HTR-8/SVneo (cell line): ENCODE data around the gene DNAJC18.
A peak's percentile ranks its signal among the peaks of the same experiment; 100 is the strongest.
"Not testable (repeated sequence)": the region's sequence is repeated elsewhere in the genome, so short reads cannot be mapped to it uniquely, and the experiment has no call there.

Experiments
- DNase-seq: peaks from one replicate; pipeline ENCODE4 v3.0.0; 2011; ENCODE audit warnings: low spot score, mixed read lengths; ENCODE audit not compliant: insufficient read length
- FAIRE-seq: peaks from 2 replicates; lab custom pipeline; 2011; peaks lifted over from hg19 to GRCh38; lab: Jason Lieb, UNC

The DNAJC18 gene

GRCh38 chr5:139435676-139436075 lies 3.6 kb downstream of the DNAJC18 start:
- DNase-seq (no peak), FAIRE-seq (no peak)

- no peak for DNase-seq
Measured at GRCh38 chr5:139431706-139432105, 7.6 kb downstream of the DNAJC18 start.

GRCh38 chr5:139430015-139430414 lies 9.3 kb downstream of the DNAJC18 start:
- no peak for FAIRE-seq
- DNase-seq, result no peak

More at GRCh38 chr5:139431706-139432105, 7.6 kb downstream of the DNAJC18 start:
- no peak for FAIRE-seq

- DNase-seq (no peak), FAIRE-seq (no peak)
Measured at GRCh38 chr5:139426203-139426885, 13.0 kb downstream of the DNAJC18 start.

DNA sequence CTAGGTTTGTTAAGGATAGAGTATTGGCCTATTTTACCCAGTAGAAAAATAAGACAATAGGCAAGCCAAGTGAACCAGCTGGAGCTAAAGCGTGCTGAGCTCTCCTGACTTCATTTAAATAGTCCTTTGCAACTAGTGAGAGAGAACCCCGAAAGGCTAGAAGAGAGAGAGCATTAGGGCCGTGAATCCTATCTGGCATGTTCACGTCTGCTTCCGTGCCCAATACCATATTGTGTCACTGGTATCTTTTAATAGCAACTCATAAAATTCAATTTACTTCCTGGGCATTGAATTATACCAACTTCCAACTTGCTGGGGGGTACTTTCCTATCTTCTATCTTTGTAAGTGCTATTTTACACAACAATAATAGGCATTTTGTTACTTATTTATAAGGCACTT lies 13.8 kb downstream of the DNAJC18 start:
- DNase-seq (no peak), FAIRE-seq (no peak)

DNA sequence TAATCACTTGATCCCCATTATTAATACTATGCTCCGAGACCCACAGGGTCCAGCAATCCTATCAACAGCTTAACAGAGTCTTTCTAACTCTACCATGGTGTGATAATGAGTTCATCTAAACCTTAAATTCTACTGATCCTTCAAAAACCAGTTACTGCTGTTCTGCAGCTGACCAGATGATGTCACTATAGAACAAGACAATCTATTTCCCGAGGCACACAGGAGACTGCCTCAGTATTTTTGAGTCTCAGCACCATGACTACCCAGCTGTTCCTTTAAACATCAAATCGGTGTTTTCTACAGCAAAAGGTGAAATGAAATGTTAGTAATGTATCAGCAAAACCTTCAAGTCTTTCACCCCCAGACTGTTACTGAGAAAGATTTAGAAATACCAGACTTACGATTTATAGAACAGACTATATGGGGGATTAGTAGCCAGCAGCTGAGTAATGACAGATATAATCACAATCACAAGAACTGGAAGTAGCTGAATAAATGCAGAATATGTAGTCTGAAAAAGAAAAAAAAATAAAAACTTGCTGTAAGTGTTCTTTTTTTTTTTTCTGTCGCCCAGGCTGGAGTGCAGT lies 16.9 kb downstream of the DNAJC18 start:
- FAIRE-seq, result no peak
- peak; percentile 85 for DNase-seq

- FAIRE-seq, result no peak
- DNase-seq, result no peak
Measured at GRCh38 chr5:139419226-139420192, 19.8 kb downstream of the DNAJC18 start.

GRCh38 chr5:139418793-139419192 lies 20.5 kb downstream of the DNAJC18 start:
- no peak for FAIRE-seq
- DNase-seq, result no peak

GRCh38 chr5:139417214-139417613 lies 22.1 kb downstream of the DNAJC18 start:
- no peak for DNase-seq
- no peak for FAIRE-seq

- no peak for FAIRE-seq
Measured at GRCh38 chr5:139416651-139417050, 22.7 kb downstream of the DNAJC18 start.

GRCh38 chr5:139415869-139416268 lies 23.5 kb downstream of the DNAJC18 start:
- DNase-seq (no peak), FAIRE-seq (no peak)

More at GRCh38 chr5:139416651-139417050, 22.7 kb downstream of the DNAJC18 start:
- DNase-seq, result no peak

DNA sequence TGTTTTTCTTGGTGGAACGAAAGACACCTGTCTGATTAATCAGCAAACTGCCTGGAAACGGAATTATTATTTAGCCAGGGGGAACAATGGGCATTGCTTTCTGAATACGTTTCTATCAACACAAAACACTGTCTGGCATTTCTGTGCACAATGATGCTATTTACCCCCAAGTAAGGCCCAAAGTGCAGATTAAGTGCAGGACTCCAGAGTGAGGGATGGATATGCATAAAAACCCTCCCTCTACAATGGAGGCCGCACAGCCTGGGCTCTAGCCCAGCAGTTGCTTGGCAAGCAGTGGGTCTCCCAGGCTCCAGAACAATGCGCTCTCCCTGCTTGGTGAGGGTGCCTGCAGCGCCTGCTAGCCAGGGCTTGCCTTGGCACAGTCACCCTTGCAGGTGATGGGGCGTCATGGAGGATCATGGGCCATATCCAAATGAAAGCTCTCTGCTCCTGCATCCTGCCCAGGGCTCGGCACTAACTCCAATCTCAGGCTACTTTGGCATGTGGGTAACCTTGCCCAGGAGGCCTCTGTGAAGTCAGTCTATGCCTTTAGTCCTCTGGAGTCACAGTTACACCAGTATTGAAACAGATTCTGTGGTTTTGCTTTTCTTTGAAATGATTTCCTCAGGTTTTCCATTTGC lies 24.0 kb downstream of the DNAJC18 start:
- DNase-seq (no peak), FAIRE-seq (no peak)

DNA sequence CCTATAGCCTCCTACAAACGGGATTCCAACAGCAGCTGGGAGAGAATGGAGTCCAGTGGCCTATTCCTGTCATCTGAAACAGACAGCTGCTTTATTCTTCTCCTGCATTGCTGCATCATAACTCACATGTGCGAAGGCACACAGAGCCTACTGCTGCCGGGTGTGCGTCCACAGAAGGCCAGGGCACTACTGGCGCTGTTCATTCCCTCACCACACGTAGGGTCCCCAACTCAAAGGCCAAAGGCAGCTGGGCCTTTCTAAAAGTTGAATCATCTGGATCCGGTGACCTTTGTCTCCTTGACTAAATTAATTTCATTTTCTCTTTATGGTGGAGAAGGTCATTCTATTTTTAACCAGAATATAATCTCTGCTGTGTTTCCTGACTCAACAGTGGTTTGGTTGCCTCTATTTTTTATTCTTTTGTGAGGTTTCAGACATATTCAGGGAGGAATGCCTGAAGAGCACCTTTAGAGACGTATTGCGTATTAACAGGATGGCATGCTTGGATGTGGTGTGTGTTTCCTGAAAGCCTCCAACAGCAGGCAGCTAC lies 24.7 kb downstream of the DNAJC18 start:
- DNase-seq, result no peak
- FAIRE-seq, result no peak

- FAIRE-seq (no peak), DNase-seq (no peak)
Measured at GRCh38 chr5:139413963-139414362, 25.4 kb downstream of the DNAJC18 start.

DNA sequence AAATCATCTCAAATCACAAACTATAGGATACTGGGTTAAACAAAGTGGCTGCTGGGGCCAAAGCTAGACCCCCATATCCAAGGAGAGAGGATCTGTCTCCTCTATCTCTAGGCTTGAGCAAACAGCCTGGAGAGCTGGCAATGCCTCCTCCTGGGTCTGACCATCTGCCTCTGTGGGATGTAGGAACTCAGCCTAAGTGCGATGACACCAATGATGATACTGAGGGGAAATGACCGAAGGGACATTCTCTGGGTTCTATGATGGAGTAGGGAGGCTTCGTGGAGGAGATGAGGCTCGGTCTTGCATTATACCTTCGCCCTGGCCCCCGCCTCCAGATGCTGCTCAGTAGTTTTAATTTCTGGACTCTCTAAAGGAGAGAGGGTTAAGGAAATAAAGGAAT lies 26.2 kb downstream of the DNAJC18 start:
- FAIRE-seq (no peak), DNase-seq (no peak)

DNA sequence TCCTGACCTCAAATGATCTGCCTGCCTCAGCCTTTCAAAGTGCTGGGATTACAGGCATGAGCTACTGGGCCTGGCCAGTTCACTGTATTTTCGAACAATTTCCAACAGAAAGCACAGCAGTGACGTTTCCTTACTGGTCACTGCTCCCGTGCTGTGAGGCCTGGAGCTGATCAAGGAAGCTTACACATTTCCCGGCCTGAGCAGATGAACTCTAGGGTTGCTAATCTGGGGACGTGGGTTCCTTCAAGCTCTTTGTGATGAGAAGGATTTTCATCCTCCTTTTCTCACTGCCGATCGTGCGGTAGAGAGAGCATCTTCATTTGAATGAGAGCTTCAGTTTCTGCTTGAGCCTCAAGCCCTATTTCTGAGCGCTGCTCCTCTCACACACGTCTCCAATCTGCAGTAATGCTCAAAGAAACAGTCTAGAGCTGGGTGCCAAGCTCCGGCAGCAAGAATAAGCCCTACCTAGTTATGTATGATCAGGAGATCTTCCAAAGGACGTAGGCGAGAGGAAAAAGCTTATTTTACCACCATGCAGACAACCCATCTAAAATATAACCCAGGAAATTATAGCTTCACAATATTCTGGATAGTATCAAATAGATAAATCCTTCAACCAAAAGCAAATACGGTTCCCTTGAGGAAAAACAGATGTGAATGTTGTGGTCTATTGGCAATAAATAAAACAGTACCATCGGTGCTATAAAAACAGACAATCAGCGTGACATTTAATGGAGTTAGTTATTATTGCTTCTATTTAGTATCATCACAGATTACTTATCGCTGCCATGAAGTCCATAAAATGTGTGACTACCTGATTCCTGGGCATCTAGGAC lies 28.1 kb downstream of the DNAJC18 start:
- DNase-seq, result no peak
- FAIRE-seq, result no peak

GRCh38 chr5:139410121-139410992 lies 29.0 kb downstream of the DNAJC18 start:
- DNase-seq, result no peak
- no peak for FAIRE-seq

- FAIRE-seq, DNase-seq: not testable (repeated sequence)
Measured at GRCh38 chr5:139409116-139409515, 30.2 kb downstream of the DNAJC18 start.
